Measurements from ENCODE around the gene ZFP90.
A peak's percentile ranks its signal among the peaks of the same experiment; 100 is the strongest.

DNA sequence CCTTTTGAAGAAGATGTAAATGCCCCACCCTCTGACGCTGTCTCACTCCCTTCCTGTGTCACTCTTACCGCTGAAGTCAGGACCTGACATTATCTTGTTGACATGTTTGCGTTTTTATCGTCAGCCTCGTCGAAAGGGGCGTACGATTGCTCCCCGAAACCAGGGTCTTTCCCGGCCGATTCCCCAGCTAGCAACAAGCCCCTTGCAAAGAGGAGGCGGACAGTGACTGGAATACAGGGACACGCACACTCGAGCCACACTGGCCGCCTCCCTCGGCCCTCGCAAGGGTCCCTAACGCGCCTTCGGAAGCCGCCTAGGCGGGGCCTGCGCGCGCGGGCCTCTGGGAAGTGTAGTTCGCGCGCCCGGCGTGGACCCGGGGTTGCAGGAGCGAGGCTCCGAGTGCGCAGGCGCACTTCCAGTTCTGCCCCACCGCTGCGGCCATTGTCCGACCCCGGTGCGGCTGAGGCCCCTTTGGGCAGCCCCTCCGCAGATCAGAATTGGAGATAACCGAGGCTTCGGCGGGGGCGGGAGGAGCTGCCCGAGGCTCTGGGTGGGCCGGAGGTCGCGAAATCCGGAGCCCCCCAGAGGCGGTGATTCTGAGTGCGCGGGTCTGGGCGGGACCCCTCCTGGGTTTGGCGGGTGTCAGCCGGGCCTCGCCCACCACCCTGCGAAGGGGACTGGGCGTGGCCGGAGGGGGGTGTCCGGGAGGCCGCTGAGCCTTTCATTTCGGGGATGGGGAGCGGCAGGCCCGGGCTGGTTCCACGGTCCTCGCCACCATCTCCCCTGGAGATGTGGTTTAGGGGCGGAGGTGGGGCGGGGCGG, at the start of gene ZFP90:
- TF ChIP-seq, protein P1, sequence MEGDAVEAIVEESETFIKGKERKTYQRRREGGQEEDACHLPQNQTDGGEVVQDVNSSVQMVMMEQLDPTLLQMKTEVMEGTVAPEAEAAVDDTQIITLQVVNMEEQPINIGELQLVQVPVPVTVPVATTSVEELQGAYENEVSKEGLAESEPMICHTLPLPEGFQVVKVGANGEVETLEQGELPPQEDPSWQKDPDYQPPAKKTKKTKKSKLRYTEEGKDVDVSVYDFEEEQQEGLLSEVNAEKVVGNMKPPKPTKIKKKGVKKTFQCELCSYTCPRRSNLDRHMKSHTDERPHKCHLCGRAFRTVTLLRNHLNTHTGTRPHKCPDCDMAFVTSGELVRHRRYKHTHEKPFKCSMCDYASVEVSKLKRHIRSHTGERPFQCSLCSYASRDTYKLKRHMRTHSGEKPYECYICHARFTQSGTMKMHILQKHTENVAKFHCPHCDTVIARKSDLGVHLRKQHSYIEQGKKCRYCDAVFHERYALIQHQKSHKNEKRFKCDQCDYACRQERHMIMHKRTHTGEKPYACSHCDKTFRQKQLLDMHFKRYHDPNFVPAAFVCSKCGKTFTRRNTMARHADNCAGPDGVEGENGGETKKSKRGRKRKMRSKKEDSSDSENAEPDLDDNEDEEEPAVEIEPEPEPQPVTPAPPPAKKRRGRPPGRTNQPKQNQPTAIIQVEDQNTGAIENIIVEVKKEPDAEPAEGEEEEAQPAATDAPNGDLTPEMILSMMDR (IDR thresholded peaks at IDR 0.05) = no peak
- peak in 1 of 2 donors; percentile 54 for TF ChIP-seq POLR2A (IDR thresholded peaks at IDR 0.05)
